ENCODE data around the gene NOL12. TPM values are rescaled to one million over a fixed set of nuclear protein-coding genes. Genes with fewer than 3 reads are reported as not detected.
A peak's percentile ranks its signal among the peaks of the same experiment; 100 is the strongest.

Gene NOL12
- polyA plus RNA-seq, 1 of the 3 experiments (the other 2 are of a cell fraction): 52.2 TPM

DNA sequence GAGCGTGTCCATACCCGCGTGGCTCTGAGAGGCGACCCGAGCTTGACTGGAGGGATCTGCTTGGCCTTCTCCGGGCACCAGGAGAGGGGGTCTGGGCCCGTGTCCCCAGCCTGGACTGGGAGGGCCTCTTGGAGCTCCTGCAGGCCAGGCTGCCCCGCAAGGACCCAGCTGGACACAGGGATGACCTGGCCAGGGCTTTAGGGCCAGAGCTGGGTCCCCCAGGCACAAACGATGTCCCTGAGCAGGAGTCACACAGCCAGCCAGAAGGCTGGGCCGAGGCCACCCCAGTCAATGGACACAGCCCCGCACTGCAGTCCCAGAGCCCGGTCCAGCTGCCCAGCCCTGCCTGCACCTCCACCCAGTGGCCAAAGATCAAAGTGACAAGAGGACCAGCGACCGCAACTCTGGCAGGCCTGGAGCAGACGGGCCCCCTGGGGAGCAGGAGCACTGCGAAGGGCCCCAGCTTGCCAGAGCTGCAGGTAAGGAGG, 48.9 kb downstream of the NOL12 start:
- Histone ChIP-seq H3K4me3 (ENCODE audit: low read depth in 2 of 2, low read length in 1 of 2) (no peak overlapping the region; a peak in 1 of 4 replicates), H3F3A (replicated peaks; ENCODE audit: insufficient read depth) (no peaks in the 10 kb centered on the region), H3K9ac (no peak overlapping the region), H3K27me3 (ENCODE audit: insufficient read depth) (no peaks in the 10 kb centered on the region), H4K20me1 (ENCODE audit: insufficient read depth) (no peaks in the 10 kb centered on the region), H3K9me2 (no peaks in the 10 kb centered on the region), H2AFZ (ENCODE audit: low read depth) (no peak overlapping the region), H3K36me3 (replicated peaks in 1 of 2; ENCODE audit: control insufficient read depth in 1 of 2, insufficient read depth in 2 of 2, low read length in 1 of 2) (no peaks in the 10 kb centered on the region), H3K27ac (ENCODE audit: low read depth in 2 of 2, low read length in 1 of 2) (peak overlapping the region in 1 of 2 experiments; percentile 8; a peak in 1 of 4 replicates), H3K9me3 (no peaks in the 10 kb centered on the region), H3K4me2 (no peak overlapping the region), H3K4me1 (ENCODE audit: control insufficient read depth in 1 of 2, insufficient read depth in 2 of 2, low read depth in 1 of 2, low read length in 1 of 2) (peaks cover 0 to 10% of the 10 kb centered on the region in 2 experiments; a peak in 1 of 4 replicates), H3K79me2 (ENCODE audit: insufficient read depth) (no peaks in the 10 kb centered on the region)
- no CpG with 5 or more reads among the region's 16 CpGs for WGBS (ENCODE audit: low lambda C conversion rate)
- TF ChIP-seq MXI1 (IDR thresholded peaks at IDR 0.05; ENCODE audit: low read depth, low read length): peak; percentile 26; the same call in 1 of the 2 replicates
- no peak for TF ChIP-seq FOSL2 (IDR thresholded peaks at IDR 0.05; ENCODE audit: borderline replicate concordance, low read depth)
- TF ChIP-seq SMC3 (IDR thresholded peaks at IDR 0.05; ENCODE audit: low read depth, low read length): peak; percentile 56
- peak; percentile 41 for TF ChIP-seq CTCF (IDR thresholded peaks at IDR 0.05)
- TF ChIP-seq RAD21 (IDR thresholded peaks at IDR 0.05; ENCODE audit: low read length): peak; percentile 72
- ChIA-PET POLR2A (interaction anchor here (0.7 kb wide), 2 partner anchors 49 to 128 kb away, joined by 3 read pairs; partner anchors contain the start of gene NOL12), CTCF (interaction anchor here (0.7 to 6.8 kb wide), 25 partner anchors 13 to 171 kb away, joined by 3 to 45 read pairs (median 4); partner anchors contain the start of genes LGALS1 and TRIOBP)
- peak; percentile 91 for DNase-seq

GRCh38 chr22:37739035-37739434, 52.9 kb downstream of the NOL12 start:
- H4K20me1 ChIP-seq (ENCODE audit: insufficient read depth): no peaks in the 10 kb centered on the region
- H3K36me3 ChIP-seq (replicated peaks in 1 of 2; ENCODE audit: control insufficient read depth in 1 of 2, insufficient read depth in 2 of 2, low read length in 1 of 2): no peaks in the 10 kb centered on the region
- H3K27ac ChIP-seq (ENCODE audit: low read depth in 2 of 2, low read length in 1 of 2): no peak overlapping the region
- H3K9me3 ChIP-seq: no peaks in the 10 kb centered on the region
- peaks cover 29 to 38% of the 10 kb centered on the region in 2 experiments; a peak in 3 of 4 replicates for H3K4me1 ChIP-seq (ENCODE audit: control insufficient read depth in 1 of 2, insufficient read depth in 2 of 2, low read depth in 1 of 2, low read length in 1 of 2)
- ChIA-PET POLR2A (no interaction called here), CTCF (interaction anchor here (1.2 to 2.7 kb wide), 2 partner anchors 11 to 42 kb away, joined by 3 to 9 read pairs; partner anchors contain the start of gene TRIOBP)
- H3K9me2 ChIP-seq: no peaks in the 10 kb centered on the region
- no peak for DNase-seq
- H3K4me2 ChIP-seq: no peak overlapping the region
- TF ChIP-seq MEF2A (IDR thresholded peaks at IDR 0.05; ENCODE audit: borderline replicate concordance, low read depth) (no peak), SMC3 (IDR thresholded peaks at IDR 0.05; ENCODE audit: low read depth, low read length) (no peak), RCOR1 (IDR thresholded peaks at IDR 0.05; ENCODE audit: low read length) (no peak), CTCF (IDR thresholded peaks at IDR 0.05) (no peak), EZH2phosphoT487 (IDR thresholded peaks at IDR 0.05; ENCODE audit: borderline replicate concordance, low read depth) (no peak)
- TF ChIP-seq, protein P1, sequence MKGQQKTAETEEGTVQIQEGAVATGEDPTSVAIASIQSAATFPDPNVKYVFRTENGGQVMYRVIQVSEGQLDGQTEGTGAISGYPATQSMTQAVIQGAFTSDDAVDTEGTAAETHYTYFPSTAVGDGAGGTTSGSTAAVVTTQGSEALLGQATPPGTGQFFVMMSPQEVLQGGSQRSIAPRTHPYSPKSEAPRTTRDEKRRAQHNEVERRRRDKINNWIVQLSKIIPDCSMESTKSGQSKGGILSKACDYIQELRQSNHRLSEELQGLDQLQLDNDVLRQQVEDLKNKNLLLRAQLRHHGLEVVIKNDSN (IDR thresholded peaks at IDR 0.05; ENCODE audit: borderline replicate concordance, low read depth): no peak
- WGBS (ENCODE audit: low lambda C conversion rate): 88% methylated on average over 9 of the region's 12 CpGs
- H3K79me2 ChIP-seq (ENCODE audit: insufficient read depth): no peaks in the 10 kb centered on the region
- H3K27me3 ChIP-seq (ENCODE audit: insufficient read depth): no peaks in the 10 kb centered on the region
- no peak overlapping the region for H3K9ac ChIP-seq
- H3K4me3 ChIP-seq (ENCODE audit: low read depth in 2 of 2, low read length in 1 of 2): no peak overlapping the region
- H2AFZ ChIP-seq (ENCODE audit: low read depth): no peak overlapping the region
- H3F3A ChIP-seq (replicated peaks; ENCODE audit: insufficient read depth): peaks cover 24% of the 10 kb centered on the region

Measured in SK-N-SH (cell line).